Ramos (cell line): Measurements from ENCODE around the gene LCT.
"Not testable (repeated sequence)": the region's sequence is repeated elsewhere in the genome, so short reads cannot be mapped to it uniquely, and the experiment has no call there.

Source experiments
- in situ Hi-C: fragments of 300-500 bp; cut with MboI; formaldehyde crosslinking; loops from one replicate; pipeline ENCODE4 v1.14.3; 2022; ENCODE audit warnings: low sequenced_read_pairs; ENCODE audit not compliant: unreplicated experiment

Gene LCT

DNA sequence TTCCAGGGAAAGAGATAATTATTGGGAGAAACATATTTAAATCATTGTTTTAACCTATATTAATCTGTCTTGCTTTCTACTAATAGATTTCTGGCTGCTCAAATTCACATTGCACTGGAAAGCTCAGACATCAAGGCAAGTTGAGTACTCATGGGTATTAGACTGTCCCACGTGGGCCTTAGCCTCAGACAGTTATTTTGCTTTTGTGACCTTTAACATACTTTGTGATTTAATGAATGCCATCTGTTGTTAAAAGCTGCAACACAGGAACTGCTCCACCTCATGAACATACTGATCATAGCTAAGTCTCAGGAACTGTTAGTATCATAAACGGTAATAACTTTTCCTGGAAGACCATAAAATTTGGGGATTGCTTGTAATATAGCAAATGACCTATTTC, 2.7 kb upstream of the LCT start:
- in situ Hi-C loops = no loop called here

DNA sequence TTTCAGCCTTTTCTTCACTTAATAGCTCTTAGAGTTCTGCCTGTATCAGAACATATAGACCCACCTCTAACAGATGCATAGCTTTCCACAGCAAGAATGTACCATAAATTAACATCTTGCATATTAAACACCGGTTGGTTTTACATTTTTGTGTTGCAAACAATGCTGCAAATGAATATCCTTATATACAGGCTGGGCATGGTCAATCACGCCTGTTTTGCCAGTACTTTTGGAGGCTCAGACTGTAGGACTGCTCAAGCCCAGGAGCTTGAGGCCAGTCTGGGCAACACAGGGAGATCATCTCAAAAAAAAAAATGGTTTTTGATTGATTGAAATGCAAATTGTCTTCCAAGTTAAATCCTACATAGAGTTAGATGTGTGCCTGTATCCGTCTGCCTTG, 1.5 kb upstream of the LCT start:
- in situ Hi-C loops = no loop called here

DNA sequence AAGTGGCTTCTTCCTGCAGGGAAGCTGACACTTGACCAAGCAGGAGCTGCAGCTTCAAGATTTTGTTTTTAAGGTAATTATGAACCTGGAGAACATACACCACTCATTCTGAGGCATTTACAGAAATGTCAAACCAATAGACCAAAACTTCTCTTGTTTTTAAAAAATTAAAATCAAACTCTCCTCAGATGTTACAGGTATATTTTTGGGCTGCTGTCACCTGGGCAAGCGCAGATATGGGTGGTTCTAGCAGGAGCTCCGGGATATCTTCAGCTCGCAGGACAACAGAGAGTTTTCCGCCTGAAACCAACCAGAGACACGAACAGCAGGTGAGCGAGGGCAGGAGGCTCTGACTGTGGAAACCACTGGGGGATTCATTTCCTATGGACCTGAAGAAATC, 4.1 kb downstream of the LCT start:
- in situ Hi-C loops = no loop called here

DNA sequence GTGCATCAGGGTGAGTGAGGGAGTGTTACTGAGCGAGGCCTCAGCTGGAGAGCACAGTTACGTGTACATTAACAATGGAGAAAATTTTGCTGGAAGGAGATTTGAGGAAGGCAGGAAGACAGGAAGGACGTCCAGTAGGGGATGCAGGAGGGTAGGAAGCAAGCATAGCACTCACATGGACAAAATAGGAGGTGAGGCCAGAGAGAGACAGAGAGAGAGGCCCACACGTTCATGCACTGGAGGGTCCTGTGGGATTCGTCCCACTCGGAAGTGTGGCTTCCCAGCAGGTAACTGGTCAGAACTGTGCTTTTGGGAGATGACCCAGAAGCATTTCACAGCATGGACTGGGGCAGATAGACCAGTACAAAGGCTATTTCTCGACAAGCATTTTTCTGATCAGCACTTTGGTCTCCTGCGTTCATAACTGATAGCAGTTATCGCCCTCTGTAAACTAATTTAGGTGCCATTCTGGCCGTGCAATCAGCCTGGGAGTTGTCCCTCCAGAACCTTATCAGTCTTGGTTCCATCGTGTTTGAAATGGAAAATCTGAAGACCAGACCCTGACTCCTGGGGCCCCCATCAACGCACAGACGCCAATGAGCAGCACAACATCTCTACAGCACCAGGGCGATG, 5.7 kb downstream of the LCT start:
- in situ Hi-C loops = no loop called here

DNA sequence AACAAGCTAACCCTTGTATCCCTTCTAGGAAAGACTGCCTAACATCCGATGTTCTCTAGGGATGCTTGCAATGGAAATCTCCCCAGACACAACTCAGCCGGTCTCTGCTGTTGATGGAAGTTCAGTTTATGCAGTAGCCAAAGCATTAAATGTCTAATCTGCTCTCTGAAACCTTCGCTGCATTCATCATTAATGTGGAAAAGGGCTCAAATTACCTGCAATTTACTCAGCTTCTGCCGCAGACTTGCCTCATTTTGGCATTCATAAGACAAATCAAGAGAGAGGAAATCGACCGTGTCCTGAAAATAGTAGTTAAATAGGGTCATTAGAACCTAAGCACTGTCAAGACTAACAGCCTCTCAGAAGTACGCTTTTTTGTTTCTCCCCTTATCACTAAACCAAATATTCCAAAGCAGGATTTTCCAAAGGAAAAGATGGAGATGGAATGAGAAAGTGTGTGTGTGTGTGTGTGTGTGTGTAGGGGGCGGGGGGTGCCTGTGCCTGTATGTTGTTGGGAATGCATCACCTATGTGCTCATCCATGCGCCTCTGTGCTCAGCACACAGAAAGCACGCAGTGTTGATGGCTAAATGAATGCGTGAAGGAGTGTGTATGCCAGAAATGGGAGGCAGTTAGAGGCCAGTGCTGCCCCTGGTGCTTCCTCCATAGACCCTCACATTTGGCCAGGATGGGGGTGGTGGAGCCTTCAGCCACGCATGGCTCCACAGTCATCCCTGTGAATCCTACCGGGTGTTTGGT, 7.4 kb downstream of the LCT start:
- in situ Hi-C loops = no loop called here

DNA sequence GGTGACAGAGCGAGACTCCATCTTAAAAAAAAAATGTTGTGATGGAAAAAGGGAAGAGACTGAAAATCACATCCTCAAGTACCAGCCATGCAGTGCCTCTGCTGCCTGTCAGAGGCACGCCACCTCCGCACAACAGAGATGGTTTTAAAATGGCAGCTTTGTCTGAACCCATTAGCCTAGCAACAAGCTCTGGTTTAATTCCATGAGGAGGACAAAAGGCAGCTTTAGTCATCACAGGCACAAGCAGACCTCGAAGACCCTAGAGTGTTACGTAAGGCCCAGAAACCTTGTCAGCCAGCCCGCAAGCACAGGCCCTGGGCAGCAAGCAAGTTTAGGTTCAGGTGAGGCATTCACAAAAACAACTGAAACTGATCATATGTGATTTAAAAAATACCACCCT, 10.4 kb downstream of the LCT start:
- in situ Hi-C loops = no loop called here

DNA sequence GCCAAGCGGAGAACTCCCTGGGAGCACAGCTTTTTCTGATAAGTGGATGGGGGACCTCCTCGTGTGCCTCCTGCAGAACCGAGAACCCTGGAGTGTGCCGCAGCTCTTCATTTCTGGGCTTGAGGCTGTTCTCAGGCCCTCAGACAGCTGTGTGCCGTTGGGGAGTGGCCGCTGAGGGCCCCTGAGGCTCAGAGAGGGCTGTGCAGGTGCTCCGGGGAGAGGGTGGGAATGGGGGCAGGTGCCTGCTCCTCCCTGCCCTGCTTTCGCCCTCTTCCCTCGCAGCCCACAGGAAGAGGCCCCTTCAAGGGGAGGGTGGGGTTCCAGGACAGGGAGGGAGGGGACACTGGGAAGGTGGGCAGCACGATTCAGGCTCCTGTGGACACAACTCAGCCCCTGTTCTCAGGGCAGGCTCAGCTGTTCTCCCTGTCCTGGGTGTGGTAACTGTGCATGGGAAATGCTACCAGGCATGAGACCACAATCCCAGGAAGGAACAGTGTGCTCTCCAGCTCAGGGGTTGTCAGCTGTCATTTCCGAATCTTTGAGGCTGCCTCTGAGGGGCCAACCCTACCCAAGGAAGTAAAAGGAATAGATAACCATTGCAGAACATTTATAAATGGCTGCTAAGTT, 11.3 kb downstream of the LCT start:
- in situ Hi-C loops = no loop called here

DNA sequence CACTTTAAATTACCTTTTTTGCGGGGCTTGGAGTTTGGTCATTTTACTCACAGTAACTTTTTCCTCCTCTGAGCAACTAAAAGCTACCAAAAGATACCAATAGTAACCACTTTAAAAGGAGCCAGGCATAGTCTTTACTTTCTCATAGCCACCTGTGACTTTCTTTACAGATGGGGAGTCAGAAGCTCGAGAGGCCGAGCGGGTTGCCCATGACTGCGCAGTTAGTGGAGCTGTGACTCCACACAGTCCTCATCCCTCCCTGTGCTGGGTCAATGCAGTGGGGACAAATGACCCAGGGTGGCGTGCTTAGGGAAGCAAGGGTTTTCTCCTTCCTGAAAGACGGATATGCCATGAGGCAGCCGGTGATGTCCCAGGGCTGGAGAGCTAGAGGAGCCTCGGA, 11.9 kb downstream of the LCT start:
- in situ Hi-C loops = no loop called here

DNA sequence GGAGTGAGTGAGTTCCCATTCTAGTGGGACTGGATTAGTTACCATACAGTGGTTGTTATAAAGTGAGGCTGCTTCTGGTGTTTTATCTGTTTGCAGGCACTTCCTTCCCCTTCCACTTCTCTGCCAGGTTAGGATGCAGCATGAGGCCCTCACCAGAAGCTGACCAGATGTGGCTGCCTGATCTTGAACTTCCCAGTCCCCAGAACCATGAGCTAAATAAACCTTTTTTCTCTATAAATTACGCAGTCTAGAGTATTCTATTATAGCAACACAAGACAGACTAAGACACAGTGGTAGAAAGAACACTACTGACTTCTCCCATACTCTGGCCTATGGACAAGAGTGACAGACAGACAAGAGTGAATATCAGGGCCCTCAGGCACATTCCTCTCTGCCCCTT, 14.1 kb downstream of the LCT start:
- in situ Hi-C loops = no loop called here

DNA sequence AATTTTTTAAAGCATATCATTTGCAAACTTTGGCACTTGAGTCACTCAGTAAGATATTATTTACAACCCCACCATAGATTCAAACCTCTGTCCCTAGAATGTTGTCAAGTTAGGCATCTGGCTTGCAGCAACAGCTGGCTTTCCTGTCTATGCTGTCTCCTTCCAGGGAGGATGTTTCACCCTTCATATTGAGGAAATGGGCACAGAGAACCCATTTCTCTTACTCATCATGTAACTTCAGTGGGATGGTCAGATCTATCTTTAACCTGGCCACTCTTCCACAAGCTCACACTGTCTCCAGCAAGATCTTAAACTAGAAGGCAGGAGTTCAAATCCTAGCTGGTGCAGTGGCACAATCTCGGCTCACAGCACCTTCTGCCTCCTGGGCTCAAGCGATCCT, 15.8 kb downstream of the LCT start:
- in situ Hi-C loops = no loop called here

DNA sequence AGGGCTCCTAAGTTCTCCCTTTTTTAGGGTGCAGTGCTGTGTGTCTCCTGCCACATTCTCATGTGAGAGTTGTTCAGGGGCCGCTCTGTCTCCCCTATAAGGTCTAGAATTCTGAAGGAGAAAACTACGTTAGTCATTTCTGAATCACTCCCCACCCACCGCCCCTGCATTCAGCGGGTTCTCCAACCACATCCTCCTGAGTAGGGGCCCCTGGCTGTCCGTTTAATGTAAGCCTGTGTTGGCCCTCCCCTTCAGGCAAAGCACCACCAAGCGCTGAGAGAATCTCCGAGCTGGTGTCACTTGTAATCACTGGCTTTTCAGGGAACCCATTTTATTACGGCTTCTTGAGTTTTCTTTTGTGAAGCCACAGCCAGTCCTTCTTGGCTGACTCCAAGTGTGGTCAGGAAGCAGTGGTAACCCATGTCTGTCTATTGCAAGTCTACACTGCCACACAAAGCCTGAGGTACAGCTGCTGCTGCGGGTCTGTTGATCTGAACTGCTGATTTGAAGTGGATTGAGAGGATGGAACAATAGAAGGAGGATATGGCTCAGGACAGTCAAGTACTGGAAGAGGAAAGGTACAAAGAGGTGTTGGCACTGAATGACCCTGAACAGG, 16.9 kb downstream of the LCT start:
- in situ Hi-C loops = no loop called here

DNA sequence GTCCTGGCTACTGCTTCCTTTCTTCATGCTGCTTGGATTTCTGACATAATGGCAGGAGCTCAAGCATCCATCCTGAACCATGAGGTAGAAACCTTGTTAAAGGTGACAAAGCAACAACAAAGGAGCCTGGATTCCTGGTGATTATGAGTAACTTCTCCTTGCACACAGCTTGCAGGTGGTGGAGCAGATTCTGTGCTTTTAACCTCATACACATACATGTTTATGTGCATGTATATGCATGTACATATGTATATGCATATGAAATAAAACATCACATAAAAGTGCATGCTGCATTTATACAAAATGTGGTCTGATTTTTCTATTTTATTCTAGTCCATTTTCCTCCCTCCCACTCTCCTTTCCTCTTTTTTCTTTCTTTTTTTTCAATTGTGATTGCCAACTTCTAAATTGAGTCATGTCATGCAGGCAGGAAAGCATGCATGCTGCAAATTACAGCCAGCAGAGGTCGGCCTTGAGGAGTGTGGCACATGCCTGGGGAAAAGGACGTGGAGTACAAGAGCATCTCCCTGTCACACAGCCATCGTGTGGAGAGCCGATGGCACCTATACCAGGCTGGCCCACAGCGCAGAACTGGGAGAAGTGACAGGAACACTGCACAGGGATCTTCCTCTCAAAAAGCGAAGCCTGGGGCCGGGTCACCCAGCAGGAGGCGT, 17.9 kb downstream of the LCT start:
- in situ Hi-C loops = no loop called here

DNA sequence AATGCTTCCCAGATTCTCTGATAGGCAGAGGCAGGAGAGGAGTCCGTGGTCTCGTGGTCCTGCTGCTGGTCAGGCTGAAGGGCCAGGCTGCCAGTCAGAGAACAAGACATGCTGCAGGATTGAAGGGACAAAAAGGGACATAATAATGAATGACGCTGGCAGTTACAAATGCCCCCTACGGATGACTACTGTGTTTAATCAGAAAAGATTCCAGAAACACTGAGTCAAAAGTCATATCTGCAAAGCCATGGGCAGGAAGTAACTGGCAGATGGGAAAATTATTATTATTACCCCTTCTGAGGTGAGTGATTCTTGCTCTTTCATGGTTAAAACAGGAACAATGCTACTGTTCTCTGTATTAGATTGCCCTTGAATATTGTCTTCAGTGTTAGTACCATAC, 19.0 kb downstream of the LCT start:
- in situ Hi-C loops = no loop called here

DNA sequence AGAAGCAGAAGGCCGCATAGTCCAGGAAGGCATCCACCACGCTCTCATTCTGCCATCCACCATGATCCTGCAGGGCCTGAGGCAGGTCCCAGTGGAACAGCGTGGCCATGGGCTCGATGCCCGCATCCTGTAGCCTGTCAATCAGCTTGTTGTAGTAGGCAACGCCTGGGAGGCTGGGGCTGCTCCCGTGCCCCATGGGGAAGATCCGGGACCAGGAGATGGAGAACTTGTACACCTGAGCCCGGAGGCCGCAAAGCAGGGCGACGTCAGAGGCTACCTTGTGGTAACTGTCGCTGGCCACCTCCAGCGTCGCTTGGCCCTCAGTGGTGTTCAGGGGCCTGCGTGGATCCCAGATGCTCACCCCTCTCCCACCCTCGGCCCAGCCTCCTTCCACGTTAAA, 19.5 kb downstream of the LCT start:
- in situ Hi-C loops = no loop called here

DNA sequence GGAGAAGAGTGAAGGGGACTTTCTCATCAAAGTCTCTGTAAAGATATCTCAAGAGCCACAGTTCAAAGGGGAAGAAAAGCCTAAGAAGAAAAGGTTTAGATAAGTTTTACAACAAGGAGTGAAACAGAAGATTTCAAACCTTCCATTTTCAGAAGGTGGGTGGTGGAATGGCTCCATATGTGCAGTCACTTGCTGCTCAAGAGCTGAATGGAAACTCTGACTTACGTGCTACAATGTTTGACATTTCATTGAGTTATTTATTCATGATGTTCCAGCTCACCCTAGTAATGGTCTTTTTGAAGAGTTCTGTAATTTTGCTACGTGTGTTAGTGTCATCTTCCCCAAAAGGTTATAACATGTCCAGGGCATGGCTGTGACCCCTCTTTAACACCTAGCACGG, 21.7 kb downstream of the LCT start:
- in situ Hi-C loops = no loop called here

DNA sequence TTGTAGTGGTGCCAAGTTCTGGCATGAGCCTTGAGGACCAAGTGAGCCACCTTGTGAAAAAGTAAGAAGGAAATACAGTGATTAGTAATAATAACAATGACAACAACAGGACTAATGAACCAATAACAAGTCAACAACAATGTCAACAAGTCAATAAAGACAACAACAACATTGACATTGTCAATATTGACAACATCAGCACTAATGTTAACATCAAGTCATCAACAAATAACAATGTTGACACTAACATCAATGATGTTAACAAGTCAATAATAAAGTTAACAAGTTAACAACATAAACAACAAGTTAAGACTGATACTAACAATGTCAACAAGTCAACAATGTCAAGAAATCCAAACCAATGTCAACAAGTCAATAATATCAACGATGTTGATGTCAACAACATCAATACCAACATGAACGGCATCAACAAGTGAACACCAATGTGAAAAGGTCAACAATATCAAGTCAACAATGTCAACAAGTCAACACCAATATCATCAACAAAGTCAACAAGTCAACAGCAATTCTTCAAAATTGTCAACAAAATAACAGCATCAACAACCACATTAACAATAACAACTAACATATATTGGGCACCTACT, 24.0 kb downstream of the LCT start:
- in situ Hi-C loops = no loop called here

DNA sequence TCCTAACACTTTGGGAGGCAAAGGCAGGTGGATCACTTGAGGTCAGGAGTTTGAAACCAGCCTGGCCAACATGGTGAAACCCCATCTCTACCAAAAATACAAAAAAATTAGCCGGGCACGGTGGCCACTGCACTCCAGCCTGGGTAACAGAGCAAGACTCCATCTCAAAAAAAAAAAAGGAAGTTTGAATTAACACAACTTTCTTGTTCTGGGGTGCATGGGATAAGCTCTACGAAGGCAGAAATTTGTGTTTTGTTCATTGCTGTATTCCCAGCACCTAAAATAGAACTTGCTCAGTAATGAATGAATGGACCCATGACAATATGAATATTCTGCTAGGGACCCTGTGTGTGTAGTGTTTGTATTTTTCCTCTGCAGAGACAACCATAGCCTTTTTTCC, 29.1 kb downstream of the LCT start:
- in situ Hi-C loops = not testable (repeated sequence)

DNA sequence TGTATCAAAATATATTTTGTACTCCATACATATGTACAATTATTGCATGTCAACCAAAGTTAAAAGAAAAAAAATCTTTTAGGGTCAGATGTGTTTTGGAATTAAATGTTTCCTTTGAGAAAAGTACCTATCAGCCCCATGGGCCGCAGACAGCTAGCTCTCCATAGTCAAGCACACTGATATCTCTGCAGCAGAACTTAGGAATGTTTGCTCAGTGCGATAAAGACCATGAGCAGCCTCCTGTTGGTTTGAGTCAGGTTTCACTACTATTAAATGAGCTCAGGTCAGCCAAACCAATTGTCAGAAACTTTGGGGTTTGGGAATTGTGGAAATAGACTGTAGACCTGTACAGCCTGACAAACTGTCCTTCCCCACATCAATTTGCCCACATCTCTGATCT, 33.7 kb downstream of the LCT start:
- in situ Hi-C loops = no loop called here

DNA sequence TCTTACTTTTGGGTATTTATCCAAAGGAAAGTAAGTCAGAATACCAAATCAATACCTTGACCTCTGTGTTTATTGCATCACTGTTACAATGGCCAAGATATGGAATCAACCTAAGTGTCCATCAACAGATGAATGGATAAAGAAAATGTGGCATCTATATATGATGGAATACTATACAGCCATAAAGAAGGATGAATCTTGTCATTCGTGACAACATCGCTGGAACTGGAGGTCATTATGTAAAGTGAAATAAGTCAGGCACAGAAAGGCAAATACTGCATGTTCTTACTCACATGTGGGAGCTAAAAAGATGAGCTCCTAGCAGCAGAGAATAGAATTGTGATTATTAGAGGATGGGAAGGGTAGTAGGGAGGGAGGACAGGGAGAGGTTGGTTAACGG, 34.6 kb downstream of the LCT start:
- in situ Hi-C loops = no loop called here
